ENCODE data around the gene CFAP97. TPM values are rescaled to one million over a fixed set of nuclear protein-coding genes. Genes with fewer than 3 reads are reported as not detected.

Gene CFAP97
- total and polyA plus RNA-seq, 9 of the 15 experiments (the other 6 are each of a cell fraction or from before 2014, with no cell fraction given): 17.3 to 57.8 (median 44.4) TPM

- 0 out of 4 replicates have a peak, but pooled peaks of 1 of the 2 experiments have one; percentile 15 for TF ChIP-seq ZNF318 (IDR thresholded peaks at IDR 0.05; ENCODE audit: borderline replicate concordance in 1 of 2, low read depth in 1 of 2)
- no peak for TF ChIP-seq ZNF184 (CRISPR knock-in tag; IDR thresholded peaks at IDR 0.05)
- TF ChIP-seq ZKSCAN3 (CRISPR knock-in tag; IDR thresholded peaks at IDR 0.05): no peak
- TF ChIP-seq NRF1 (conservative IDR thresholded peaks at IDR 0.05 in 1 of 2, IDR thresholded peaks at IDR 0.05 in 1 of 2): peak in 1 of 2 experiments; percentile 28; a peak in 1 of 4 replicates
- TF ChIP-seq POLR2AphosphoS2 (IDR thresholded peaks at IDR 0.05; ENCODE audit: low read length): no peak
- TF ChIP-seq FOXJ2 (tag; IDR thresholded peaks at IDR 0.05): peak; percentile 94
- TF ChIP-seq MTA1 (IDR thresholded peaks at IDR 0.05; ENCODE audit: borderline replicate concordance): 0 out of 2 replicates have a peak, but pooled peaks have one; percentile 16
- no peak for TF ChIP-seq ZNF146 (CRISPR knock-in tag; IDR thresholded peaks at IDR 0.05; ENCODE audit: unreplicated experiment)
- TF ChIP-seq MBD2 (IDR thresholded peaks at IDR 0.05; ENCODE audit: borderline replicate concordance, low read depth): peak; percentile 29; the same call in 1 of the 2 replicates
- peak; percentile 89 to 96; a peak in 3 of 4 replicates for TF ChIP-seq ETV6 (IDR thresholded peaks at IDR 0.05; ENCODE audit: borderline replicate concordance in 1 of 2, low read depth in 2 of 2, low read length in 1 of 2)
- no peak for TF ChIP-seq ETV6 (CRISPR knock-in tag; IDR thresholded peaks at IDR 0.05; ENCODE audit: borderline replicate concordance)
- TF ChIP-seq TCF7 (IDR thresholded peaks at IDR 0.05; ENCODE audit: borderline replicate concordance): no peak
- peak; percentile 36; the same call in 1 of the 2 replicates for TF ChIP-seq ELF1 (tag; IDR thresholded peaks at IDR 0.05)
Observed at GRCh38 chr4:185201977-185202962, 1.5 kb downstream of the CFAP97 start (continued).
